NOMO-1 (cell line): ENCODE data around the gene MEI1.

ENCODE experiments used
- DNase-seq, 2 experiments: peaks; one replicate each; lab custom pipeline; 2025; ENCODE audit not compliant: unreplicated experiment in 2 of 2; lab: John Stamatoyannopoulos, UW

MEI1 gene

GRCh38 chr22:41780746-41781505 is 81.6 kb downstream of the MEI1 start:
- DNase-seq: peak; percentile 89 to 95

GRCh38 chr22:41781507-41781906 is 82.2 kb downstream of the MEI1 start:
- DNase-seq: no peak

- DNase-seq: no peak
Observed at GRCh38 chr22:41782316-41782715, 83.0 kb downstream of the MEI1 start.

DNA sequence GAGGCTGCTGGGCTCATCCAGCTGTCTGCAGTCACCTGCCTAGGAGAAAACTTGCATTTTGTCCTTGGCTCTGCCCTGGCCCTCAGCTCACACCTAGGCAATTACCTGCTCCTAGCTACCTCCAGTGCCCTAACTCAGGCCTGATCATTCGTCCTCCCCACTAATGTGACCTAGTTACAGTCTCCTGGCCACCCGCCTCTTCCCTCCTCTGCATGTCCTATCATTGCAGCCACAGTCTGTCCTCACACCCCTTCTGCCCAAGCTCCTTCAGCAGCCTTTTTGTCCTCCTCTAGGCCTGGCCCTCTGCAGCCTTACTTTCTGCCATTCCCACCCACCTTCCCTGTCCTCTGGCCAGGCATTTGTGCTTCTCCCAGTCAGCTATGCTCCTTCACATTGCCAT is 83.4 kb downstream of the MEI1 start:
- no peak for DNase-seq

DNA sequence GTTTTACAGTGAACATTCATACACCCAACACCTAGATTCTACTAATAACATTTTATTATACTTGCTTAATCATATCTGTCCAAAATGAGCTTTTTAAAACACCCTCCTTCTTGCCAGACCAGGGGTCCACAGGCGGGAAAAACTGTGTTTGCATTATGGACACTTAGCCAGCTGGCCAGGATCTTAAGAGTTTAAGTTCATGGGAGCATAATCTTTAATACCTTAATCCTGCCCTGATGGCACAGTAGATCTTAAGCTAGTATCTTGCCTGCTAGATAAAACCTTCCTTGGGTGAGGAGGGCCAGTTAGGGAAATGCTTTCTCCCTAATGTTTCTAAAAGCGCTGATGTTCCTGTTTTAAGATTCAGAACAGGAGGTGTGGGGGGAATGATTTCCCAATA is 88.0 kb downstream of the MEI1 start:
- DNase-seq: no peak

GRCh38 chr22:41793871-41794270 is 94.6 kb downstream of the MEI1 start:
- DNase-seq: no peak

DNA sequence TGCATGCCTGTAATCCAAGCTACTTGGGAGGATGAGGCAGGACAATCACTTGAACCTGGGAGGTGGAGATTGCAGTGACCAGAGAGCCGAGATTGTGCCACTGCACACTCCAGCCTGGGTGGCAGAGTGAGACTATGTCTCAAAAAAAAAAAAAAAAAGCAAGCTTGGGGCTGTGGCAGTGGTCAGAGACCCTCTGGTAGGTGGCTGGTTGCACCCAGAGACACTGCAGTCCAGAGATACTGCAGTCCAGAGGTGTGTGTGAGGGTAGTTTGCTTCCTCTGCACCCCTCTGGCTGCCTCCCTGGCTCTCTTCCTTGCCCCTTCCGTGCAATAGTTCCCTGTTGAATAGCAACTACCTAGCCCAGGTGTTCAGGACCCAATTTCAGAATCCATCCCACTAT is 99.4 kb downstream of the MEI1 start:
- no peak for DNase-seq

- no peak for DNase-seq
Observed at GRCh38 chr22:41799486-41800347, 100.4 kb downstream of the MEI1 start.

- DNase-seq: peak; percentile 93 to 97
Observed at GRCh38 chr22:41800348-41801146, 101.2 kb downstream of the MEI1 start, which contains the start of gene CCDC134. Gene CCDC134 (plus strand): TSS chr22:41800679. CDS start chr22:41808891, 8,212 bp downstream.

GRCh38 chr22:41801147-41801819 is 102.0 kb downstream of the MEI1 start:
- no peak for DNase-seq

DNA sequence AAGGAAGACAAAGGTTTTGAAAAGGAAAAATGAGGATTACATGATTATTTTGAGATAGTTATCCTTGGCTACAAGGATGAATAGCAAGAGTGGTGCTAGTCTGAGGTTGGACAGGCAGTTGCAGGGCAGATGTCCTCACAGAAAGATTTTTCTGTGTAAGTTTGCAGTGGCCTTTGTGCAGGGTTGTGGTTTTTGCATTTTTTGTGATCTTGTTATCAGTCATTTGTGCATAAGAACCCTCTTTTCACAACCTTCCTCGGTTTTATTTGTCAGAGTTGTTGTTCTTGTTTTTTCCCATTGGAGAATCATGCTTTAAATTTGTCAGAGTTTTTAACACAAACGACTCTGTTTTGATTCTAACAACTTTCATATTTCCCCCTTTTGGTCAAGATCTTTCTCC is 102.6 kb downstream of the MEI1 start:
- DNase-seq: no peak

DNA sequence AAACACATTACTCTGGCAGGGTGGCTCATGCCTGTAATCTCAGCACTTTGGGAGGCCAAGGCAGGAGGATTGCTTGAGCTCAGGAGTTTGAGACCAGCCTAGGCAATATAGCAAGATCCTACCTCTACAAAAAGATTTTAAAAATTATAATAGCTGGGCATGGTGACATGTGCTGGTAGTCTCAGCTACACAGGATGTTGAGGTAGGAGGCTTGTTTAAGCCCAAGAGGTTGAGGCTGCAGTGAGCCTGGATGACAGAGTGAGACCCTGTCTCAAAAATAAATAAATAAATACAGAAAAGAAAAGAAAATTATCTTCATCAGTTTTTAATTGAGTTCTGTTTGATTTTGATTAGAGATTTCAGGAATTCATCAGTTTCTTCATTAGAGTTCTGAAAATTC is 106.3 kb downstream of the MEI1 start:
- no peak for DNase-seq

- no peak for DNase-seq
Observed at GRCh38 chr22:41808400-41808799, 109.1 kb downstream of the MEI1 start.

DNA sequence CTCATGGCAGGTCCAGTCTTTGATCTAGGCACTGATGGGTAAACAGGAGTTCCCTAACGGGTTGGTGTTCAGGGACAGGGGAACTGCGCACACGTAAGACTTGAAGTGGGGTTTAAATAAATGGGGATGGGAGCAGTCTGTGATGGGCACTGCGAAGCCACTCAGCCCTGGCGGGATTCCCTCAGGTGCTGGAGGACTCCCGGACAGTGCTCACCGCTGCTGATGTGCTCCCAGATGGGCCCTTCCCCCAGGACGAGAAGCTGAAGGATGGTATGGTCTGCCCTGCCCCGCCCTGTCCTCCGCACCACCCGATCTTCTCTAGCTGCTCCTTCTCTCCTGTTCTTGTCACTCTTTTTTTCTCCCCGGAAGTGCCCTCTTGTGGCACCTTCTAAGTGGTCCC is 110.7 kb downstream of the MEI1 start:
- no peak for DNase-seq

DNA sequence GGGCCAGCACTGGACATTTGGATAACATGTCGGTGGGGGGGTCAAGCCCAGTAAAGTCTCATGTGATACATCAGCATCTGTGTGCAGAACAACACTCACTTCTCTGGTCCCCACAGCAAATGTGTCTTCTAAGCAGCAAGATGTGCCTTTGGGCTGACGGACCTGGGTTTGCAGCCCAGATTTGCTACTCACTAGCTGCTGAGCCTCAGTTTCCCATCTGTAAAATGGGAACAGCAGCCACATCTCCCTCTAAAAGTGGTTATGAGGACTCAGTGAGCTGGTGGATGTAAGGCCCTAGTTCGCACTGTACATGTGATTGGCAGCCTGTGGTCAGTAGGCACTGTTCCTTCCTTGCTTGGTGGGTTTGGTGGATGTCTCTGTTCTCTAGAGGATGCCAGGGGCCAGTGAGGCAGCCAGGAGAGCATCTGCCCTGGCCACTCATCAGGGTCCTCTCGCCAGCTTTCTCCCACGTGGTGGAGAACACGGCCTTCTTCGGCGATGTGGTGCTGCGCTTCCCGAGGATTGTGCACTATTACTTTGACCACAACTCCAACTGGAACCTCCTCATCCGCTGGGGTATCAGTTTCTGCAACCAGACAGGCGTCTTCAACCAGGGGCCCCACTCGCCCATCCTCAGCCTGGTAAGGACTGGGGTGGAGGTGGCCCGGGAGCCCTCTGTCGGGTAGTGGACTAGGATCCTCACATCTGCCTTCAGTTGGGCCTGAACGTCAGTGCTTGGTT is 113.7 kb downstream of the MEI1 start:
- DNase-seq: no peak

DNA sequence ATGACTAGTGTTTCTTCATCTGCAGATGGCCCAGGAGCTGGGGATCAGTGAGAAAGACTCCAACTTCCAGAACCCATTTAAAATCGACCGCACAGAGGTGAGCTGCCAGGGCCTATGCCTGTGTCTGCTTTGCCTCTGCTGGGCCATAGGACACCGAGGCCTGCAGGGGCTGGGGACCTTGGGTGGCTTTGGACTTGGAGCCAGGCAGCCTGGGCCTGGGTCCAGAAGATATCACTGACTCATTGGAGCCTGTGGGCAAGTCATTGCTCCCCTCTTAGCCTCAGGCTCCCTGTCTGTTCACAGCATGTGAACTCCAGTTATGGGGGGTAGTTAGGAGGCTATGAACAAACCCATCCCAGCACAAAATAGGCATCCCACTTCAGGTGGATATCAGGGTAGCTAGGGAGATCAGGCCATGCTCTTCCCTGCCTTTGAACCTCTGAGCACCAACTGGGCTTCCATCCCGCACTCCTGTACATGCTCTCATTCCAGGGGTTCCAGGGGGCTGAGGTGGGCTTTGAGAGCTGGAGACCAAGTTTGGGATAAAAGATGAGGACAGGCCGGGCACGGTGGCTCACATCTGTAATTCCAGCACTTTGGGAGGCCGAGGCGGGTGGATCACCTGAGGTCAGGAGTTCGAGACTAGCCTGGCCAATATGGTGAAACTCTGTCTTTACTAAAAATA is 114.6 kb downstream of the MEI1 start:
- no peak for DNase-seq

DNA sequence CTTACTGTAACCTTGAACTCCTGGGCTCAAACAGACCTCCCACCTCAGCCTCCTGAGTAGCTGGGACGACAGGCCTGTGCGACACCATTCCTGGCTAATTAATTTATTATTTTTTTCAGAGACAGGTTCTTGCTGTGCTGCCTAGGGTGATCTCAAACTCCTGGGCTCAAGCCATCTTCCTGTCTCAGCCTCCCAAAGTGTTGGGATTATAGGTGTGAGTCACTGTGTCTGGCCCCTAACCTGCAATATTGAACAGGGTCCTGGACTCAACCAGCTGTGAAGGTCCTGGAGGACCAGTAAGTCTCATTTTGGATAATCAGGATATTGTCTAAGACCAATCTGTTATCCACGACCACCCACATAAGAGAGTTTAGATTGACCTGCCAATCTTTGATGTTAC is 116.4 kb downstream of the MEI1 start:
- DNase-seq: no peak

DNA sequence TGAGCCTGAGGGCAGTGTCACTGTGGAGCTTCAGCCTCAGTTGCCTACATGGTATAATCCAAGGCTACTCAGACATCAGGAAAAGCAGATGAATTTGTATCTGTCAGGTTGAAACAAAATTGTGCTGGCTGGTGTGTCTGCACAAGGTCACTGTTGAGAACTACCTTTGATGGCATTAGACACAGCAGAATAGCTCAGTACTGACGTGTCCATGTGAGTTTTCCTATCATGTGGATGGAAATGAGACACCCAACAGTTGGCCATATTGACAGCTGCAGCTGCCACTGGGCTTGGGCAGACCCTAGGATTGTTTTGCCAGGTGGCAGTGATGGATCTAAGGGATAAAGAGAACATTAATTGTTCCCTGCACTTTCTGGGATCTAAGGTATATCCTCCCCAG is 116.9 kb downstream of the MEI1 start:
- DNase-seq: no peak

- no peak for DNase-seq
Observed at GRCh38 chr22:41816871-41817270, 117.6 kb downstream of the MEI1 start.
